HL-60 (cell line): ENCODE results near the gene ATXN8OS.

ENCODE experiments used
- GABPA ChIP-seq: IDR thresholded peaks from 2 replicates; pipeline ENCODE4 v1.6.1; 2012; ENCODE audit warnings: low read depth
- POLR2AphosphoS5 ChIP-seq: IDR thresholded peaks from 2 replicates; pipeline ENCODE4 v1.6.1; 2012; ENCODE audit warnings: low read depth
- SPI1 ChIP-seq: IDR thresholded peaks from 2 replicates; pipeline ENCODE4 v1.6.1; 2012; ENCODE audit warnings: low read depth, mild to moderate bottlenecking, borderline replicate concordance
- TF ChIP-seq, protein P1 (sequence below): IDR thresholded peaks from one replicate; pipeline ENCODE4 v1.5.1; 2011; ENCODE audit warnings: low read length, control low read depth, inconsistent platforms; ENCODE audit not compliant: insufficient read depth
- TF ChIP-seq, protein P2 (sequence below): IDR thresholded peaks from 2 replicates; pipeline ENCODE4 v1.6.1; 2012; ENCODE audit warnings: low read depth; ENCODE audit not compliant: insufficient replicate concordance

DNA sequence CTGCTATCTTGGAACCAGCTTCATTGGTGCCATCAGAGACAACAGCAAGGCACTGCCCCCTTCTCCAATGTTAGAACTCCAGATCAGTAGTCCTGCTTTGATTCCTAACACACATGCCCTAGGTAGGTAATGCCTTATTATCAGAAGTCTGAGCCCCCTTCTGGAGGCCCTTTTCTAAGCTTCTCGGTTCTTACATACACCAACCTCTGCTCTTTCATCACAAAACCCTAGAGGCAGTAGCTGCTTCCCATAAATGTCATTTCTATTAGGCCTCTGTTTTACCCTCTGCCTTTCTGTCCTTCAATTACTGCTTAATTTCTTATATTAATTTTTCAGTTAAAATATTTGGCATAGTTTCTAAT is 66.0 kb downstream of the ATXN8OS start:
- TF ChIP-seq, protein P1, sequence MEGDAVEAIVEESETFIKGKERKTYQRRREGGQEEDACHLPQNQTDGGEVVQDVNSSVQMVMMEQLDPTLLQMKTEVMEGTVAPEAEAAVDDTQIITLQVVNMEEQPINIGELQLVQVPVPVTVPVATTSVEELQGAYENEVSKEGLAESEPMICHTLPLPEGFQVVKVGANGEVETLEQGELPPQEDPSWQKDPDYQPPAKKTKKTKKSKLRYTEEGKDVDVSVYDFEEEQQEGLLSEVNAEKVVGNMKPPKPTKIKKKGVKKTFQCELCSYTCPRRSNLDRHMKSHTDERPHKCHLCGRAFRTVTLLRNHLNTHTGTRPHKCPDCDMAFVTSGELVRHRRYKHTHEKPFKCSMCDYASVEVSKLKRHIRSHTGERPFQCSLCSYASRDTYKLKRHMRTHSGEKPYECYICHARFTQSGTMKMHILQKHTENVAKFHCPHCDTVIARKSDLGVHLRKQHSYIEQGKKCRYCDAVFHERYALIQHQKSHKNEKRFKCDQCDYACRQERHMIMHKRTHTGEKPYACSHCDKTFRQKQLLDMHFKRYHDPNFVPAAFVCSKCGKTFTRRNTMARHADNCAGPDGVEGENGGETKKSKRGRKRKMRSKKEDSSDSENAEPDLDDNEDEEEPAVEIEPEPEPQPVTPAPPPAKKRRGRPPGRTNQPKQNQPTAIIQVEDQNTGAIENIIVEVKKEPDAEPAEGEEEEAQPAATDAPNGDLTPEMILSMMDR, result no peak
- TF ChIP-seq, protein P2, sequence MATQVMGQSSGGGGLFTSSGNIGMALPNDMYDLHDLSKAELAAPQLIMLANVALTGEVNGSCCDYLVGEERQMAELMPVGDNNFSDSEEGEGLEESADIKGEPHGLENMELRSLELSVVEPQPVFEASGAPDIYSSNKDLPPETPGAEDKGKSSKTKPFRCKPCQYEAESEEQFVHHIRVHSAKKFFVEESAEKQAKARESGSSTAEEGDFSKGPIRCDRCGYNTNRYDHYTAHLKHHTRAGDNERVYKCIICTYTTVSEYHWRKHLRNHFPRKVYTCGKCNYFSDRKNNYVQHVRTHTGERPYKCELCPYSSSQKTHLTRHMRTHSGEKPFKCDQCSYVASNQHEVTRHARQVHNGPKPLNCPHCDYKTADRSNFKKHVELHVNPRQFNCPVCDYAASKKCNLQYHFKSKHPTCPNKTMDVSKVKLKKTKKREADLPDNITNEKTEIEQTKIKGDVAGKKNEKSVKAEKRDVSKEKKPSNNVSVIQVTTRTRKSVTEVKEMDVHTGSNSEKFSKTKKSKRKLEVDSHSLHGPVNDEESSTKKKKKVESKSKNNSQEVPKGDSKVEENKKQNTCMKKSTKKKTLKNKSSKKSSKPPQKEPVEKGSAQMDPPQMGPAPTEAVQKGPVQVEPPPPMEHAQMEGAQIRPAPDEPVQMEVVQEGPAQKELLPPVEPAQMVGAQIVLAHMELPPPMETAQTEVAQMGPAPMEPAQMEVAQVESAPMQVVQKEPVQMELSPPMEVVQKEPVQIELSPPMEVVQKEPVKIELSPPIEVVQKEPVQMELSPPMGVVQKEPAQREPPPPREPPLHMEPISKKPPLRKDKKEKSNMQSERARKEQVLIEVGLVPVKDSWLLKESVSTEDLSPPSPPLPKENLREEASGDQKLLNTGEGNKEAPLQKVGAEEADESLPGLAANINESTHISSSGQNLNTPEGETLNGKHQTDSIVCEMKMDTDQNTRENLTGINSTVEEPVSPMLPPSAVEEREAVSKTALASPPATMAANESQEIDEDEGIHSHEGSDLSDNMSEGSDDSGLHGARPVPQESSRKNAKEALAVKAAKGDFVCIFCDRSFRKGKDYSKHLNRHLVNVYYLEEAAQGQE, result no peak
- TF ChIP-seq POLR2AphosphoS5 (no peak), SPI1 (no peak), GABPA (no peak)
